D721Med (cell line): ENCODE measurements around the gene BCL2L11.

Experiments used
- DNase-seq: peaks from one replicate; pipeline ENCODE4 v3.0.0; 2011; ENCODE audit warnings: low spot score; ENCODE audit not compliant: insufficient read length
- FAIRE-seq: peaks from 2 replicates; lab custom pipeline; 2011; peaks lifted over from hg19 to GRCh38; lab: Jason Lieb, UNC
- TF ChIP-seq, protein P1 (sequence below): IDR thresholded peaks from 2 replicates; pipeline ENCODE4 v1.5.1; 2012; ENCODE audit warnings: mild to moderate bottlenecking, control low read depth; ENCODE audit not compliant: insufficient read depth; ENCODE audit errors: missing control alignments

The BCL2L11 gene

DNA sequence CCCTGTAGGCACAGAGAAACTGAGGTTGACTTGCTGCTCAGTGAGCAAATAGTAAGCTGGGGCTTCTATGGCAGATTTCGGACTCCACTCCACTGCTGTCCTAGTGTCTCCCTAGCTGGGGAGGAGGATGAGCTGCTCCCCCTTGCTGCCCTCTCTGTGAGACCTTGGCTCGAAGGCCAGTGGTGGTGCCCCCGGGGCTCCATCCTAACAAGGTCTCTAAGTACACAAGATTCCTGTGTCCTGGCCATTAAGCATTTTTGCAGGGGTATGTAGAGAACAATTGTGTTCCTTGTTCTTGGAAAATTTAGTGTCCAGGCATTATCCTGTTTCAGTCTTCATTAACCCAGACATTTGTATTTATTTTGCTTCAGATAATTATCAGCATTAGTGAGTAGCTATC, 21.3 kb upstream of the BCL2L11 start:
- no peak for FAIRE-seq
- DNase-seq, result no peak
- TF ChIP-seq, protein P1, sequence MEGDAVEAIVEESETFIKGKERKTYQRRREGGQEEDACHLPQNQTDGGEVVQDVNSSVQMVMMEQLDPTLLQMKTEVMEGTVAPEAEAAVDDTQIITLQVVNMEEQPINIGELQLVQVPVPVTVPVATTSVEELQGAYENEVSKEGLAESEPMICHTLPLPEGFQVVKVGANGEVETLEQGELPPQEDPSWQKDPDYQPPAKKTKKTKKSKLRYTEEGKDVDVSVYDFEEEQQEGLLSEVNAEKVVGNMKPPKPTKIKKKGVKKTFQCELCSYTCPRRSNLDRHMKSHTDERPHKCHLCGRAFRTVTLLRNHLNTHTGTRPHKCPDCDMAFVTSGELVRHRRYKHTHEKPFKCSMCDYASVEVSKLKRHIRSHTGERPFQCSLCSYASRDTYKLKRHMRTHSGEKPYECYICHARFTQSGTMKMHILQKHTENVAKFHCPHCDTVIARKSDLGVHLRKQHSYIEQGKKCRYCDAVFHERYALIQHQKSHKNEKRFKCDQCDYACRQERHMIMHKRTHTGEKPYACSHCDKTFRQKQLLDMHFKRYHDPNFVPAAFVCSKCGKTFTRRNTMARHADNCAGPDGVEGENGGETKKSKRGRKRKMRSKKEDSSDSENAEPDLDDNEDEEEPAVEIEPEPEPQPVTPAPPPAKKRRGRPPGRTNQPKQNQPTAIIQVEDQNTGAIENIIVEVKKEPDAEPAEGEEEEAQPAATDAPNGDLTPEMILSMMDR, result no peak

DNA sequence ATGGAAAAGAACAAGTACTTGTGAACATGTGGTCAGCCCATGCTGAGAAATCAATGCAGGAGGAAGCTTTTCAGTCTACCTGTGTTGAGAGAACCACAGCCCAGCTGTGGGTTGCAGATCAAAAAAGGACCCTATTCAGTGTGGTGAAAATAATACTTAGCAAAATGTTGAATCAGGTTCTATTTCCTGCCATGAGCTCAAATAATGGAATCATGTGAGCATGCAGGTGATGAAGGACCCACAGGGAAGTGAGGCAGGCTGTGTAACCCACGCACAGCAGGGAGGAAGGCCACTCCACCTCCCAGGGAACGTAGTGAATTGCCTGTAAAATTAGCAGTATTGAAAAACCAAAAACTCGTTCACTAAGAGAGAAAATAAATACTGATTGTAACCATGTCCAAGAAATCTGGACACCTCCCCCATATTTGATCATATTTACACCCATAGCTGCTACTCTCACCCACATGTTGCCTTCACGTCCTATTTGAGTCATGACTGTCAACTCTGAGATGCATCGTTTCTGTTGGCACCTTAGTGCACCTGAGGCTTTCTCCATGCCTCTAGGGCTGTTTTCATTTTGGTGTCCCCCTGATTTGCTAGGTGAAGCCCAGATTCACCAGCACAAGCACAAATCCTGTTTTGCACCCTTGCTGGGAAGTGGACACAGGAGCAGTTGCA, 20.5 kb upstream of the BCL2L11 start:
- no peak for DNase-seq
- FAIRE-seq, result no peak
- TF ChIP-seq, protein P1, result no peak

DNA sequence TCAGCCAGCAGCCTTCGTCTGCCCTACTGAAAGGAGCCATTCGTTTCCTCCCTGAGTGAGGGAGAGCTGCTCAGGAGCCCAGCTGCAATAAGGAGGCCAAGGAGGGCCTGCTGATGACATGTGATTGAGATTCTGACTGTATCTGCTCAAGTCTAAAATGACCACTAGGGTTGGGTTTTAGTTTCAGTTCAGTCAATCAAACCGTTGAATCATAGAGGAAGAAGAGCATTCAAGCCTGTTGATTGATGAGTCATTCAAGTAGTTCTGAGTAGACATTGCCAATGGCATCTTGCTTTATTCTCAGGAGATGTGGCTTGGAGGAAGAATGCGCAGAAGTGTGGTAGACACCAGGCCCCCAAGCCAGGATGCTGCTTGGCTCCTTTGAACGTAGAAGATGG, 19.9 kb upstream of the BCL2L11 start:
- FAIRE-seq, result no peak
- no peak for DNase-seq

DNA sequence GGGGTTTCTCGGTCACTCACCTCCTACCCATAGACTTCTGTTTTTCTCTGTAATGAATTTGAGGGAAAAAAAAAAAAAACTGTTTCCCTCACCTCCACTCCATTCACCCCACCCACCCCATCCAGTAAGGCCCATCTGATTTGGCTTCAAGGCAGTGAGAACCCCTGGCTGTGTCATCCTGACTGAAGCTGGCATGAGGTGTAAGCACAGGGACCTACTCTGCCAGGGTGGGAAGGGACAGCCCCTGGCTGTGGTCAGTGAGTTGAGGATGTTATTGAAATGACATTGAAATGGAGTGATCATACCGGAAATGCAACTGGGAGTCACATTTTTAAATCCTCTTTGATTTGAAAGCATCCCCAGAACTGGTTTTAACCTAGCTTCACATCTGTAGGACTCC, 19.1 kb upstream of the BCL2L11 start:
- FAIRE-seq (no peak), DNase-seq (no peak)
- TF ChIP-seq, protein P1, result no peak

More for the DNA sequence above, 19.9 kb upstream of the BCL2L11 start:
- TF ChIP-seq, protein P1, result no peak

DNA sequence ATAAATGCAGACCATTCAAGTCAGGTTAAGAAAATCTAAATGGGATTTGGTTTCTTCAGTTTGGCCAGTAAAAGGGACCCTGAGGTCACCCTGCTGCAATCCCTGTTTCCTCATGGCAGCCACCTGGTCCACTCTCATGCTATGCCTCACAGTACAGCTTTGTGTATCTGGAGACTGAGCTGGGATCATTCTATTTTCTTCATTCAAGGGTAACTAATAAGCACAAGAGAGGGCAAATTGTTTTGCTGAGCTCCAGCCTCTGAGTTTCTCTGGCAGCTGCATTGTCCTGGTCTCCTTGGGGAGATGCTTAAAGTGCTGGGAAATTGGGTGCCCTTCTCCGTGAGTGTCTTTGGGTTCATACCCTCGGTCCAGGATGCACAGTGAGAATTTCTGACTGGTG, 18.5 kb upstream of the BCL2L11 start:
- DNase-seq, result no peak
- FAIRE-seq, result no peak
- TF ChIP-seq, protein P1, result no peak

DNA sequence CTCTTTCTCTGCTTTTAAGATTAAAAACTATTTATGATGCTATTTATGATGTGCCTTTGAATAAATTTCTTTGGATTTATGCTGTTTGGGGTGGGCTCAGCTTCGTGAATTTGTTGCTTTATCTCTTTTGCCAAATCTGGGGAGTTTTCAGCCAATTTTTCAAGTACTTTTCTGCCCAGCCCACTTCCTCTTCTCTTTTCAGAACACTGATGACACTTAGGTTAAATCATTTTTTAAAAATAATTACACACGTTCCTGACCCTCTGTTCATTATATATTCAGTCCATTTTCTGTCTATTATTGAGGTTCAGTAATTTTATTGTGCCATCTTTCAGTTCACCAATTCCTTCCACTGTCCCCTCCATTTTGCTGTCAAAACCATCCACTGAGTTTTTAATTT, 14.8 kb upstream of the BCL2L11 start:
- FAIRE-seq, result no peak
- TF ChIP-seq, protein P1, result no peak

DNA sequence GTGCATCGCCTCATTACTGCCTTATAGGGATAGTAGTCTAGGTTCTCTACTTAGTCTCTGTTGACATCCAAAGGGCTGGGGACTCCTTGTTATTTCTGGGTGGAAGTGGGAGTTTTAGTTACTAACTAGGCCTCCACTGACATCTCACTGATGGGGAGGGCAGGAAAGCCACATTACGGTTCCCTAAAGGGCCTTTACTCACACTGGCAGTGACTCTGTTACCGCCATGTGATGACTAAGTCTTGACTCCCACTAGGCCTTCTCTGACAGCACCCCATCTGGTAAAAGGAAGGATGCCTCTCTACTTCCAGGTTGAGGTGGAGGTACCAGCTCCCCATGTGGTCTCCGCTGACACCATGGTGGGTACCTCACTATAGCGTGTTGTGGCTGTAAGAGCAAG, 14.0 kb upstream of the BCL2L11 start:
- TF ChIP-seq, protein P1, result no peak
- DNase-seq (no peak), FAIRE-seq (no peak)

More for the DNA sequence above, 14.8 kb upstream of the BCL2L11 start:
- no peak for DNase-seq
